Immature natural killer cell (primary cell): Measurements from ENCODE around the gene NIN. TPM values are rescaled to one million over a fixed set of nuclear protein-coding genes. Genes with fewer than 3 reads are reported as not detected.

Experiments used
- DNase-seq, 3 donors: peaks; one replicate each; pipeline ENCODE4 v3.0.0; 2022; ENCODE audit warnings: mixed read lengths in 1 of 3
- H3K27ac Mint-ChIP-seq, 6 donors: one replicate each; pipeline ENCODE4 v1.8.0; 2020; ENCODE audit warnings: mixed read lengths in 6 of 6, mild to moderate bottlenecking in 5 of 6, inconsistent platforms in 4 of 6, moderate library complexity in 3 of 6
- H3K27me3 Mint-ChIP-seq, 3 donors: one replicate each; pipeline ENCODE4 v1.8.0; 2020 to 2021; ENCODE audit warnings: low read depth in 3 of 3, mild to moderate bottlenecking in 3 of 3, mixed read lengths in 3 of 3, moderate library complexity in 3 of 3, inconsistent platforms in 1 of 3
- H3K36me3 Mint-ChIP-seq, 3 donors: one replicate each; pipeline ENCODE4 v1.8.0; 2020; ENCODE audit warnings: mixed read lengths in 3 of 3, inconsistent platforms in 2 of 3, mild to moderate bottlenecking in 2 of 3
- H3K4me1 Mint-ChIP-seq, 2 donors: one replicate each; pipeline ENCODE4 v1.8.0; 2020; ENCODE audit warnings: inconsistent platforms in 2 of 2, mild to moderate bottlenecking in 2 of 2, mixed read lengths in 2 of 2, moderate library complexity in 1 of 2
- H3K4me3 Mint-ChIP-seq, 5 donors: one replicate each; pipeline ENCODE4 v1.8.0; 2020; ENCODE audit warnings: mild to moderate bottlenecking in 5 of 5, mixed read lengths in 5 of 5, inconsistent platforms in 3 of 5, moderate library complexity in 3 of 5
- H3K9me3 Mint-ChIP-seq, 6 donors: one replicate each; pipeline ENCODE4 v1.8.0; 2020; ENCODE audit warnings: mild to moderate bottlenecking in 6 of 6, mixed read lengths in 6 of 6, inconsistent platforms in 4 of 6, moderate library complexity in 3 of 6
- polyA plus RNA-seq, 3 donors: library from polyadenylated mRNA; unstranded; fragments of 300-500 nt; fragmentation: Illumina TruSeq; gene quantifications; one replicate each; pipeline ENCODE4 v1.2.3, GENCODE V29; 2021

The NIN gene
- polyA plus RNA-seq, 3 donors from 2014 or later, result 8.4 to 43.3 (median 9.7) TPM

GRCh38 chr14:50790589-50790988, 40.4 kb downstream of the NIN start:
- no peak for DNase-seq
- Mint-ChIP-seq H3K4me1 (peaks cover 81 to 96% of the 10 kb centered on the region in 2 donors), H3K9me3 (no peaks in the 10 kb centered on the region), H3K27ac (peak overlapping the region in 5 of 6 donors; percentile 54 to 80 (median 74)), H3K27me3 (peaks cover 0 to 6% (median 1%) of the 10 kb centered on the region in 3 donors), H3K4me3 (peak overlapping the region in 4 of 5 donors; percentile 16 to 50 (median 26)), H3K36me3 (peaks cover 4 to 26% (median 4%) of the 10 kb centered on the region in 3 donors)

GRCh38 chr14:50786751-50787464, 44.1 kb downstream of the NIN start:
- DNase-seq, result no peak
- peaks cover 69 to 80% of the 10 kb centered on the region in 2 donors for H3K4me1 Mint-ChIP-seq
- peak overlapping the region in 1 of 5 donors; percentile 11 for H3K4me3 Mint-ChIP-seq

GRCh38 chr14:50785457-50786063, 45.4 kb downstream of the NIN start:
- no peak for DNase-seq

More at GRCh38 chr14:50786751-50787464, 44.1 kb downstream of the NIN start:
- Mint-ChIP-seq H3K27me3 (peaks cover 0 to 6% (median 0%) of the 10 kb centered on the region in 3 donors), H3K27ac (peak overlapping the region; percentile 48 to 77 (median 74)), H3K9me3 (no peaks in the 10 kb centered on the region), H3K36me3 (peaks cover 4 to 21% (median 4%) of the 10 kb centered on the region in 3 donors)

GRCh38 chr14:50784683-50785456, 46.1 kb downstream of the NIN start:
- H3K4me1 Mint-ChIP-seq, result peaks cover 65 to 80% of the 10 kb centered on the region in 2 donors
- peak overlapping the region; percentile 48 to 87 (median 76) for H3K27ac Mint-ChIP-seq
- peaks cover 0 to 6% (median 4%) of the 10 kb centered on the region in 3 donors for H3K36me3 Mint-ChIP-seq
- peaks cover 0 to 6% (median 0%) of the 10 kb centered on the region in 3 donors for H3K27me3 Mint-ChIP-seq
- no peak for DNase-seq
- no peaks in the 10 kb centered on the region for H3K9me3 Mint-ChIP-seq
- peak overlapping the region; percentile 27 to 68 (median 56) for H3K4me3 Mint-ChIP-seq

More at GRCh38 chr14:50785457-50786063, 45.4 kb downstream of the NIN start:
- Mint-ChIP-seq H3K27me3 (peaks cover 0 to 6% (median 0%) of the 10 kb centered on the region in 3 donors), H3K36me3 (peaks cover 0 to 11% (median 4%) of the 10 kb centered on the region in 3 donors), H3K4me1 (peaks cover 65 to 80% of the 10 kb centered on the region in 2 donors), H3K27ac (peak overlapping the region; percentile 48 to 87 (median 76)), H3K4me3 (peak overlapping the region; percentile 27 to 68 (median 56)), H3K9me3 (no peaks in the 10 kb centered on the region)

- DNase-seq, result no peak
- Mint-ChIP-seq H3K4me3 (peak overlapping the region in 1 of 5 donors; percentile 24), H3K27ac (peak overlapping the region in 3 of 6 donors; percentile 48 to 71 (median 61)), H3K27me3 (no peaks in the 10 kb centered on the region), H3K4me1 (peaks cover 67 to 80% of the 10 kb centered on the region in 2 donors), H3K9me3 (no peaks in the 10 kb centered on the region), H3K36me3 (peaks cover 0 to 4% (median 0%) of the 10 kb centered on the region in 3 donors)
Measured at GRCh38 chr14:50783563-50783962, 47.4 kb downstream of the NIN start.

GRCh38 chr14:50780393-50780792, 50.6 kb downstream of the NIN start:
- Mint-ChIP-seq H3K4me3 (peak overlapping the region in 3 of 5 donors; percentile 20 to 63 (median 44)), H3K27me3 (no peaks in the 10 kb centered on the region), H3K36me3 (peaks cover 0 to 14% (median 7%) of the 10 kb centered on the region in 3 donors), H3K27ac (peak overlapping the region in 4 of 6 donors; percentile 1 to 35 (median 10)), H3K9me3 (no peaks in the 10 kb centered on the region), H3K4me1 (peaks cover 47 to 54% of the 10 kb centered on the region in 2 donors)
- peak; percentile 18 to 22 (median 21) for DNase-seq

- Mint-ChIP-seq H3K27me3 (no peaks in the 10 kb centered on the region), H3K4me1 (peaks cover 33 to 39% of the 10 kb centered on the region in 2 donors), H3K9me3 (no peaks in the 10 kb centered on the region), H3K4me3 (peak overlapping the region in 3 of 5 donors; percentile 5 to 56 (median 53)), H3K36me3 (peaks cover 7 to 28% (median 11%) of the 10 kb centered on the region in 3 donors), H3K27ac (peak overlapping the region in 3 of 6 donors; percentile 8 to 61 (median 61))
- DNase-seq, result no peak
Measured at GRCh38 chr14:50778721-50779483, 52.1 kb downstream of the NIN start.

GRCh38 chr14:50776522-50776921, 54.4 kb downstream of the NIN start:
- DNase-seq, result no peak
- H3K27me3 Mint-ChIP-seq, result no peaks in the 10 kb centered on the region
- H3K4me3 Mint-ChIP-seq, result no peak overlapping the region
- peaks cover 31 to 32% of the 10 kb centered on the region in 2 donors for H3K4me1 Mint-ChIP-seq
- H3K9me3 Mint-ChIP-seq, result no peaks in the 10 kb centered on the region
- peaks cover 17 to 49% (median 27%) of the 10 kb centered on the region in 3 donors for H3K36me3 Mint-ChIP-seq
- H3K27ac Mint-ChIP-seq, result no peak overlapping the region

GRCh38 chr14:50775357-50775756, 55.6 kb downstream of the NIN start:
- no peak overlapping the region for H3K27ac Mint-ChIP-seq
- no peak for DNase-seq
- peaks cover 24 to 60% (median 32%) of the 10 kb centered on the region in 3 donors for H3K36me3 Mint-ChIP-seq
- H3K4me1 Mint-ChIP-seq, result peaks cover 20% of the 10 kb centered on the region in 2 donors
- H3K27me3 Mint-ChIP-seq, result no peaks in the 10 kb centered on the region
- no peaks in the 10 kb centered on the region for H3K9me3 Mint-ChIP-seq
- H3K4me3 Mint-ChIP-seq, result no peak overlapping the region

GRCh38 chr14:50774542-50775267, 56.3 kb downstream of the NIN start:
- Mint-ChIP-seq H3K4me1 (peaks cover 13% of the 10 kb centered on the region in 2 donors), H3K36me3 (peaks cover 24 to 66% (median 38%) of the 10 kb centered on the region in 3 donors), H3K27ac (peak overlapping the region in 1 of 6 donors; percentile 4), H3K27me3 (no peaks in the 10 kb centered on the region), H3K4me3 (no peak overlapping the region), H3K9me3 (no peaks in the 10 kb centered on the region)
- DNase-seq, result no peak

GRCh38 chr14:50773632-50774541, 57.1 kb downstream of the NIN start:
- Mint-ChIP-seq H3K27me3 (no peaks in the 10 kb centered on the region), H3K4me3 (no peak overlapping the region), H3K4me1 (peaks cover 6% of the 10 kb centered on the region in 2 donors), H3K9me3 (no peaks in the 10 kb centered on the region), H3K36me3 (peaks cover 23 to 71% (median 41%) of the 10 kb centered on the region in 3 donors), H3K27ac (peak overlapping the region in 2 of 6 donors; percentile 4 to 17)
- no peak for DNase-seq
